RWPE2 (cell line): ENCODE results near the gene KRTAP10-5.
"Not testable (repeated sequence)": the region's sequence is repeated elsewhere in the genome, so short reads cannot be mapped to it uniquely, and the experiment has no call there.

ENCODE experiments used
- ATAC-seq: fragments of 200-7000 bp; cut with Tn5 transposase; 3 replicates; pipeline ENCODE4 v1.9.1; 2021; ENCODE audit warnings: low read depth
- DNase-seq: peaks from one replicate; pipeline ENCODE4 v3.0.0-alpha.2; 2020; ENCODE audit warnings: low spot score
- H3K27ac ChIP-seq: fragments of 450-650 bp; 2 replicates; pipeline ENCODE4 v1.5.1; 2017; ENCODE audit warnings: mild to moderate bottlenecking; ENCODE audit not compliant: poor library complexity, severe bottlenecking
- H3K27me3 ChIP-seq: fragments of 250-450 bp; sonication (Bioruptor Pico); 2 replicates; pipeline ENCODE4 v1.5.1; 2021; ENCODE audit warnings: mild to moderate bottlenecking, moderate library complexity; ENCODE audit not compliant: insufficient read depth, poor library complexity, severe bottlenecking
- H3K36me3 ChIP-seq: fragments of 250-450 bp; sonication (Bioruptor Pico); 2 replicates; pipeline ENCODE4 v1.5.1; 2020; ENCODE audit warnings: low read depth, mild to moderate bottlenecking, moderate library complexity
- H3K4me1 ChIP-seq: fragments of 250-450 bp; sonication (Bioruptor Pico); 2 replicates; pipeline ENCODE4 v1.5.1; 2021; ENCODE audit warnings: mild to moderate bottlenecking, moderate library complexity; ENCODE audit not compliant: insufficient read depth, poor library complexity, severe bottlenecking
- H3K4me3 ChIP-seq: fragments of 250-450 bp; sonication (Bioruptor Pico); 2 replicates; pipeline ENCODE4 v1.5.1; 2021; ENCODE audit warnings: mild to moderate bottlenecking, moderate library complexity; ENCODE audit not compliant: severe bottlenecking
- H3K9me3 ChIP-seq: fragments of 250-450 bp; sonication (Bioruptor Pico); 2 replicates; pipeline ENCODE4 v1.5.1; 2021; ENCODE audit warnings: mild to moderate bottlenecking, moderate library complexity; ENCODE audit not compliant: severe bottlenecking
- CTCF ChIP-seq: fragments of 450-650 bp; IDR thresholded peaks from one replicate; pipeline ENCODE4 v1.5.1; 2017; ENCODE audit warnings: mild to moderate bottlenecking, moderate library complexity; ENCODE audit not compliant: poor library complexity, severe bottlenecking

KRTAP10-5 gene

GRCh38 chr21:44611551-44611950 lies 31.1 kb upstream of the KRTAP10-5 start:
- ATAC-seq (no peak), DNase-seq (no peak)
- Histone ChIP-seq H3K27ac (no peak overlapping the region), H3K27me3 (peaks cover 17% of the 10 kb centered on the region), H3K4me3 (no peak overlapping the region), H3K9me3 (no peaks in the 10 kb centered on the region), H3K4me1 (no peaks in the 10 kb centered on the region), H3K36me3 (no peaks in the 10 kb centered on the region)
- no peak for TF ChIP-seq CTCF

DNA sequence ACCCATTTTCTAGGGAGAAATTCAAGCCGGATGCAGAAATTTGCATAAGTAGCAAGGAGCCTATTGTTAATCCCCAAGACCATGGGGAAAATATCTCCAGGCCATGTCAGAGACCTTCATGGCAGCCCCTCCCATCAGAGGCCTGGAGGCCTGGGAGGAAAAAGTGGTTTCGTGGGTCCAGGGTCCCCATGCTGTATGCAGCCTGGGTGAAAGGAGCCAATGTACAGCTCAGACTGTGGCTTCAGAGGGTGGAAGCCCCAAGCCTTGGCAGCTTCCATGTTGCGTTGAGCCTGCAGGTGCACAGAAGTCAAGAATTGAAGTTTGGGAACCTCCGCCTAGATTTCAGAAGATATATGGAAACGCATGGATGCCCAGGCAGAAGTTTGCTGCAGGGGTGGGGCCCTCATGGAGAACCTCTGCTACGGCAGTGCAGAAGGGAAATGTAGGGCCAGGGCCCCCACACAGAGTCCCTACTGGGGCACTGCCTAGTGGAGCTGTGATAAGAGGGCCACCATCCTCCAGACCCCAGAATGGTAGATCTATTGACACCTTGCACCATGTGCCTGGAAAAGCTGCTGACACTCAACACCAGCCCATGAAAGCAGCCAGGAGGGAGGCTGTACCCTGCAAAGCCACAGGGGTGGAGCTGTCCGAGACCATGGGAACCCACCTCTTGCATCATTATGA lies 29.9 kb upstream of the KRTAP10-5 start:
- H3K27me3 ChIP-seq, result peaks cover 11% of the 10 kb centered on the region
- not testable (repeated sequence) for H3K9me3 ChIP-seq, H3K4me1 ChIP-seq, ATAC-seq, H3K36me3 ChIP-seq, H3K4me3 ChIP-seq, DNase-seq, H3K27ac ChIP-seq

DNA sequence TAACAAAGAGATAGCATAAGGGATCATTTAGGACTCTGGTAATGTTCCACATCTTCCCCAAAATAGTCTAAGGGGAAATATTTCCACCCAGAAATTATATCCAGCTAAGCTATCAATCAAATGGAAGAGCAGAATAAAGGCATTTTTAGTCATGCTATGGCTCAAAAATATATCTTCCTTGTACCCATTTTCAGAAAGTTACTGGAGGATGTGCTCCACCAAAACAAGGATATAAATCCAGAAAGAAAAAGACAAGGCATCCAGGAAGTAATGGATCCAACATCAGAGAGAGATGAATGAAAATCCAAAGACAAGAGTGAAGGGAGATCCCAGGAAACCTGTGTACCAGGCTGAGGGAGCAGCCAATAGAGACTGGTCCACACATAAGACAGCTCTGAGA lies 28.8 kb upstream of the KRTAP10-5 start:
- Histone ChIP-seq H3K36me3 (no peaks in the 10 kb centered on the region), H3K9me3 (no peaks in the 10 kb centered on the region), H3K4me3 (no peak overlapping the region), H3K27ac (no peak overlapping the region), H3K4me1 (no peaks in the 10 kb centered on the region), H3K27me3 (peaks cover 11% of the 10 kb centered on the region)
- no peak for ATAC-seq
- no peak for DNase-seq
- TF ChIP-seq CTCF, result no peak

DNA sequence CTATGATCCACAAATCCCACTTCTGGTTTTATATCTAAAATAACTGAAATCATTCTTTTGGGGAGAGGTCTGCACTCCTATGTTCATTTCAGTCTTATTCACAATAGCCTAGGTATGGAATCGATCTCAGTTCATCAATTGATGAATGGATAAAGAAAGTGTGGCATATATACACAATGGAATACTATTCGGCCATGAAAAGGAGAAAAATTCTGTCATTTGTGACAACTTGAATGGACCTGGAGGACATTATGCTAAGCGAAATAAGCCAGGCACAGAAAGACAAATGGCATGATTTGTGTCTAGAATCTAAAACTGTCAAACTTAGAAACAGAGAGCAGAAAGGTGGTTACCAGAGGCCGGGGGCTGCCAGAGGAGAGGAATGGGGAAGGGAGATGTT lies 26.1 kb upstream of the KRTAP10-5 start:
- DNase-seq, result no peak
- Histone ChIP-seq H3K4me3 (no peak overlapping the region), H3K36me3 (no peaks in the 10 kb centered on the region), H3K27ac (no peak overlapping the region), H3K9me3 (no peaks in the 10 kb centered on the region), H3K27me3 (peaks cover 15% of the 10 kb centered on the region), H3K4me1 (no peaks in the 10 kb centered on the region)
- no peak for TF ChIP-seq CTCF
- no peak for ATAC-seq

- H3K27ac ChIP-seq, result no peak overlapping the region
- H3K9me3 ChIP-seq, result no peaks in the 10 kb centered on the region
- no peaks in the 10 kb centered on the region for H3K4me1 ChIP-seq
- peaks cover 15% of the 10 kb centered on the region for H3K27me3 ChIP-seq
- TF ChIP-seq CTCF, result no peak
- H3K36me3 ChIP-seq, result no peaks in the 10 kb centered on the region
- ATAC-seq (no peak), DNase-seq (peak; percentile 15)
- H3K4me3 ChIP-seq, result no peak overlapping the region
Measured at GRCh38 chr21:44603911-44604310, 23.5 kb upstream of the KRTAP10-5 start.
